ENCODE data around the gene EOGT.
A peak's percentile ranks its signal among the peaks of the same experiment; 100 is the strongest.

EOGT gene

DNA sequence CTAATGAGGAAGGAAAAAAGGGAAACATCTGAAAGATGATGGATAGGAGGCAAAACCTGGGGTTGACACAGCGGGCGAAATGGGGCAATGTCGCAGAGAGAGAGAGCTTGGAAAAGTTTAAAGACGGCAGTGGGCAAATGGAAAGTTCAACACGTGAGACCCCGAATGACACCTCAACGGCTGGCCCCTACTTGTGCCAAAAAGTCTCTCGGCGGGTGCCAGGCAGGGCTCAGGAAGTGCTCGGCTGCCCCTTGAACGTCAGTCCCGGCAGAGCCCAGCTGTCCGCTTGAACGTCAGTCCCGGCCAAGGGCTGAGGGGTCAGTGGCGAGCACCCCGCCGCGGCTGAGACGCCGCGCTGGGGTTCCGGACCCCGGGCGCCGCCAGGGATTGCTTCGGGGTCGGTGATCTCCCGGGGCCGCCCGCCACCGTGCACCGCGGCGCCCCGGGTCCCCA, 658 bp downstream of the EOGT start:
- no peak overlapping the region for H3K4me3 ChIP-seq (ENCODE audit: low read depth, low read length)
- peak; percentile 31 for DNase-seq (ENCODE audit: low read depth)

DNA sequence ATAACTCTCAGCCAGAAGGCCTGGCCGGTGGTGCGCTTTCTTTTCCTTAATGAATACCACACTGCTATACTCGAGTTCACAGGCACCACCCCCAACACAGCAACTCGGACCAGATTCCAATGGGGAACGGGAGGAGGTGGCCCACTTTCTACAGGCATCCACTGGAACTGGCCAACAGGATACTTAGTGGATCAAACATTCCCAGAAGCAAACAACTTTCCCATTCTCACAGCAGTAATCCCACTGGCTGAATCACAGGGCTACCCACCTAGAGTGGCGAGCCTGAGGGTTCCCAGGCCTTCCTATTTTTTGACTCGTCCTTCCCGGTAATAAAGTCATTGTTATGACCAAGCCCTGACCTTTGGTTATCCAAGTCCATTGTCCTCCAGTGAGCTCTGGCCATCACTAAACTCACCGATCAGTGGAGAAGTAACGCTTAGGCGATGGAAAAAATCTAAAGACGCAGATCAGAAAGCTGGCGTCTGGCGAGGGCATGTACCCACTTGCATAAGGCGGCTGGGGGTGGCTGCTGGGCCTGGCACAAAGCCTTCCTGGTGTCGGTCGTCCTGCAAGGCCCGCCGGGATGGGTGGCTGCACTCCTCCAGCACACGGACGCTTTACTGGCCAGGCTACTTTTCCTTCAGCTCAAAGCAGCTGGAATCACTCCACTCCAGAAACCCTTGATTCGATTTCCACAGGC, 1.2 kb downstream of the EOGT start:
- DNase-seq (ENCODE audit: low read depth): no peak
- no peak overlapping the region for H3K4me3 ChIP-seq (ENCODE audit: low read depth, low read length)
- TF ChIP-seq, protein P1, sequence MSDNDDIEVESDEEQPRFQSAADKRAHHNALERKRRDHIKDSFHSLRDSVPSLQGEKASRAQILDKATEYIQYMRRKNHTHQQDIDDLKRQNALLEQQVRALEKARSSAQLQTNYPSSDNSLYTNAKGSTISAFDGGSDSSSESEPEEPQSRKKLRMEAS (IDR thresholded peaks at IDR 0.05; ENCODE audit: low read depth, low read length): no peak
- TF ChIP-seq POLR2A (IDR thresholded peaks at IDR 0.05; ENCODE audit: extremely low read depth, insufficient read length): no peak
- TF ChIP-seq, protein P2, sequence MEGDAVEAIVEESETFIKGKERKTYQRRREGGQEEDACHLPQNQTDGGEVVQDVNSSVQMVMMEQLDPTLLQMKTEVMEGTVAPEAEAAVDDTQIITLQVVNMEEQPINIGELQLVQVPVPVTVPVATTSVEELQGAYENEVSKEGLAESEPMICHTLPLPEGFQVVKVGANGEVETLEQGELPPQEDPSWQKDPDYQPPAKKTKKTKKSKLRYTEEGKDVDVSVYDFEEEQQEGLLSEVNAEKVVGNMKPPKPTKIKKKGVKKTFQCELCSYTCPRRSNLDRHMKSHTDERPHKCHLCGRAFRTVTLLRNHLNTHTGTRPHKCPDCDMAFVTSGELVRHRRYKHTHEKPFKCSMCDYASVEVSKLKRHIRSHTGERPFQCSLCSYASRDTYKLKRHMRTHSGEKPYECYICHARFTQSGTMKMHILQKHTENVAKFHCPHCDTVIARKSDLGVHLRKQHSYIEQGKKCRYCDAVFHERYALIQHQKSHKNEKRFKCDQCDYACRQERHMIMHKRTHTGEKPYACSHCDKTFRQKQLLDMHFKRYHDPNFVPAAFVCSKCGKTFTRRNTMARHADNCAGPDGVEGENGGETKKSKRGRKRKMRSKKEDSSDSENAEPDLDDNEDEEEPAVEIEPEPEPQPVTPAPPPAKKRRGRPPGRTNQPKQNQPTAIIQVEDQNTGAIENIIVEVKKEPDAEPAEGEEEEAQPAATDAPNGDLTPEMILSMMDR (IDR thresholded peaks at IDR 0.05; ENCODE audit: low read depth, low read length): no peak
- no peak for TF ChIP-seq MYC (IDR thresholded peaks at IDR 0.05; ENCODE audit: low read depth, low read length)

More for the DNA sequence above, 658 bp downstream of the EOGT start:
- TF ChIP-seq POLR2A (IDR thresholded peaks at IDR 0.05; ENCODE audit: extremely low read depth, insufficient read length): no peak

DNA sequence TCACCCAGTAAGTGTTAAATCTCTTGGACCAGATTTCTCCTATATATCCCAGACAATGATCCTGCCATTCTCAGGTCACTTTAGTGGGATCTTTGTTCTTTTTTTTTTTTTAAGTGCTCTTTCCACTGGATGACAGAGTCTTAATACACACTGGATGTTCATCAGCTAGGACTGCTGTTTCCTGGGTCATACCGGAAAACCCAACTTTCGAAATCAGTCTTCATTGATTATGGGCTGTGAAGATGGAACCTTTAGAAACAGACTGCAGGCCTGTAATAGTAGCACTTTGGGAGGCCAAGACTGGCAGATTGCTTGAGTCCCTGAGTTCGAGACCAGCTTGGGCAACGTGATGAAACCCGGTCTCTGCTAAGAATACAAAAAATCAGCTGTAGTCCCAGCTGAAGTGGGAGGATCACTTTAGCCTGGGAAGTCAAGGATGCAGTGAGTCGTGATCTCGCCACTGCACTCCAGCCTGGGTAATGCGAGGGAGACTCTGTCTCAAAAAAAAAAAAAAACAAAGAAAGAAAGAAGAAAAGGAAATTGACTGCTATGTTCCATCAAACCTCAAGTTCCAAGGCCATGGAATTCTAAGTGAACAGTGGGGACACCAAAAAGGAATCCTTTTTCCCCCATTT, 2.3 kb downstream of the EOGT start:
- no peak for DNase-seq (ENCODE audit: low read depth)
- H3K4me3 ChIP-seq (ENCODE audit: low read depth, low read length): no peak overlapping the region
- TF ChIP-seq POLR2A (IDR thresholded peaks at IDR 0.05; ENCODE audit: extremely low read depth, insufficient read length): no peak
- no peak for TF ChIP-seq MYC (IDR thresholded peaks at IDR 0.05; ENCODE audit: low read depth, low read length)

DNA sequence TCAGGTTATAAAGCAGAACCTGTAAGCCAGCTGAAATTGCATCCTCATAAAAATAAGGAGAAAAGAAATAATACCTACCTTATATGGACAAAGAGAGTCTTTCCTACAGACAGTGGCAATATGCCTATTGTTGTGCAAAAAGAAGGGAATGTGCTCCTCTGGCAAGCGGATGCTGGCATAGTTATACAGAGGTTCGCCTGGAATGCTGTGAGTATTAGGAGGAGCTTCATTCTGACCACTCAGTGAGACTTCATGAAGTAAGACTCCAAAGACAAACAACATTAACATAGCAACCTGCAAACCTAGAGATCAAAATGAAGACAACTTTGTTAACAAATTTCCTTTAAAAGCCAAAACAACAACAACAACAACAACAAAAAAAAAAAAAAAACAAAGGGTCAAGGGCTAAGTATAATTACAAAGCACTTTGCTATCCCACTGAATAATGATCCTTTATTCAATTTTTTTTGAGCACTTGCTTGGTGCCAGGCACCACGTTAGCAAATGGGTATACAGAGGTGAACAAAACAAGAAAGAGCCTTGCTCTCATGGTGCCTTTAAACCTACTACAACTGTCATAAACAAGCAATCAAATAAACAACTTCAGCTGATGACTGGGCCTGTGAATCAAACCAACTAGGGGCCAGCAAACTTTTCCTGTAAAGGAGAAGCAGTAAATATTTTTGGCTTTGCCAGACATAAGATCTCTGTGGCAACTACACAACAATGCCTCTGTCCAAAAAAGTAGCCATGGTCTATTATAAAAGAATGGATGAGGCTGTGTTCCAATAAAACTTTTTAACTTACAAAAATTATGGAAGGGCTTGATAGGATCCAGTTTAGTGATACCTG, 3.7 kb downstream of the EOGT start:
- TF ChIP-seq POLR2A (IDR thresholded peaks at IDR 0.05; ENCODE audit: extremely low read depth, insufficient read length) (no peak), MYC (IDR thresholded peaks at IDR 0.05; ENCODE audit: low read depth, low read length) (no peak)
- TF ChIP-seq, protein P1 (IDR thresholded peaks at IDR 0.05; ENCODE audit: low read depth, low read length): no peak
- TF ChIP-seq, protein P2 (IDR thresholded peaks at IDR 0.05; ENCODE audit: low read depth, low read length): no peak
- no peak for DNase-seq (ENCODE audit: low read depth)
- no peak overlapping the region for H3K4me3 ChIP-seq (ENCODE audit: low read depth, low read length)

DNA sequence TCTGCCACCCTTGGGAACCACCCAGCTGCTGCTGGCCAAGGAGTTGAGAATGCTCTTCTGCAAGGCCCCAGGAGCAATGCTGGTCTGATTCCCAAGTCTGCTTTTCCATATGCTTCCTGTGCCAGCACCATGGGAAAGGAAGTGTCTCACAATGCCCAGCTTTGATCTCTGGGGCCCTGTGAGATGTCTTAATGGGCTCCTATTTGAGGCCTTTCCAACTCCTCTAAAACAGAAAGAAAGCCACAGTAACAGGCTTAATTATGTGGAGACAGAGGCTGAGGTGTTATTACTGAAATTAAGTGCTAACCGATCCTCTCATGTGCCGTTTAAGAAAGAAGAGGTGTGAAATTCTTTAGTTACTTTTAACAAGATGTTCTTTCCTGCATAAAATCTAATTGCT, 4.5 kb downstream of the EOGT start:
- no peak for DNase-seq (ENCODE audit: low read depth)

DNA sequence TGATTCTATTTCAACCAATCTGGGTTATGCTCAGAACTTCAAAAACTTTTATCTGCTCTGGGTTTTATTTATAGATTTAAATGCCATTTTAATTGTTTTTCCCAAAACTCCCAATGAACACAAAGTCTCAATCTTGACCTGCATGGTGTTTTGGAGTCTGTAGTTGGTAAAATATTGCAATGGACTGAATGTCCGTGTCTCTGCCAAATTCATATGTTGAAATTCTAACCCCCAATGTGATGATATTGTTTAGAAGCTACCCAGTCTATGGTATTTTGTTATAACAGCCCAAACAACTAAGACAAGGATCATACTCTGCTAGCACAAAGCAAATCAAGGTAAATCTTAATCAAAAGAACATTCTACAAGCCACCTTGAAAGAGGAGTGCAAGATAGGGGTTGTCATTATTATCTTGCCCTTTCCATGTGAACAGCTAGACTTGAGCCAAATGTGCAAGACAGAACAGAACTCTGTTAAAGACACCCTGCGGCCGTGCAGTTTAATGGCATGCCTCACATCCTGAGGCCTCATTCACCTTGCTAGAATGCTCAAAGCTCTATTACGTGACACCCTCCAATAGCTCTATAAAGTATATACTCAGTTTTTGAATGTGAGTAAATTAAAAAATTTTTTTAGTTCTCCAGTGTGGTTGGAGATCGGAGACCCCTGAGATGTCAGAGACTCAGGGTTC, 7.5 kb downstream of the EOGT start:
- DNase-seq (ENCODE audit: low read depth): no peak
- no peak overlapping the region for H3K4me3 ChIP-seq (ENCODE audit: low read depth, low read length)
- TF ChIP-seq POLR2A (IDR thresholded peaks at IDR 0.05; ENCODE audit: extremely low read depth, insufficient read length): no peak
- no peak for TF ChIP-seq MYC (IDR thresholded peaks at IDR 0.05; ENCODE audit: low read depth, low read length)
- TF ChIP-seq, protein P1 (IDR thresholded peaks at IDR 0.05; ENCODE audit: low read depth, low read length): no peak
- TF ChIP-seq, protein P2 (IDR thresholded peaks at IDR 0.05; ENCODE audit: low read depth, low read length): no peak

More for the DNA sequence above, 4.5 kb downstream of the EOGT start:
- no peak overlapping the region for H3K4me3 ChIP-seq (ENCODE audit: low read depth, low read length)
- TF ChIP-seq, protein P1 (IDR thresholded peaks at IDR 0.05; ENCODE audit: low read depth, low read length): no peak
- TF ChIP-seq POLR2A (IDR thresholded peaks at IDR 0.05; ENCODE audit: extremely low read depth, insufficient read length) (no peak), MYC (IDR thresholded peaks at IDR 0.05; ENCODE audit: low read depth, low read length) (no peak)
- TF ChIP-seq, protein P2 (IDR thresholded peaks at IDR 0.05; ENCODE audit: low read depth, low read length): no peak
